A549 treated with RU486 at 1 μM for 4 hours (cell line): ENCODE measurements around the gene GUCY2F. TPM values are rescaled to one million over a fixed set of nuclear protein-coding genes. Genes with fewer than 3 reads are reported as not detected.

Experiments
- total RNA-seq: library from RNA; stranded (reverse); fragments of 200-300 nt; extraction: Qiagen RNA extraction; gene quantifications from 5 replicates; pipeline ENCODE4 v1.2.3, GENCODE V29; 2022; ENCODE audit warnings: low read depth

Gene GUCY2F
- total RNA-seq: not detected in 5 replicates

DNA sequence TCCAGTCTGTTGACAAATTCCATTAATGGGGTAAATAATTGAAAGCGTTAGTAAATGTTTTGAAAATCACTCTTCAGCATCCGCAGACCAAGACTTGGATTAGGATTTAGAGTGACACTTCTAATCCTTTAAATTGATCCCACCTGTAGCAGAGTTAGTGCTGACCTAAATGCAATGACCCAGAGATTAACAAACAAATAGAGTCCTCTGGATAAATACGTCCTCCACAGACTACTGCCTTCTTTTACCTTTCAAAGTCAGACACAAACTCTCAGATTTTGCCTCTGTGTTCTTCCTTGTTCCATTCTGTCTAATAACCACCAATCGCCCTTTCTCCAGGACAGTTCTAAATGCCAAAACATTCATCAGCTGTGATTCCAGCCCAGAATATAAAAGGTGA lies at the start of gene GUCY2F:
TSS of gene GUCY2F (minus strand) at position 101 of the 400 bp plus-strand sequence. CDS start 6,150 bp downstream, outside the sequence.

Other genes starting within 250 kb of the GUCY2F start
- 6.4 to 11.0 TPM (median 10.6 TPM) in 5 replicates for gene NXT2, start 54.8 kb upstream of the GUCY2F start, total RNA-seq
- gene KCNE5, start 143.1 kb upstream of the GUCY2F start, total RNA-seq: 0.14 to 0.21 TPM (median 0.19 TPM) in 4 of 5 replicates, not detected in the other